ENCODE results near the gene CRIM1.

CRIM1 gene

DNA sequence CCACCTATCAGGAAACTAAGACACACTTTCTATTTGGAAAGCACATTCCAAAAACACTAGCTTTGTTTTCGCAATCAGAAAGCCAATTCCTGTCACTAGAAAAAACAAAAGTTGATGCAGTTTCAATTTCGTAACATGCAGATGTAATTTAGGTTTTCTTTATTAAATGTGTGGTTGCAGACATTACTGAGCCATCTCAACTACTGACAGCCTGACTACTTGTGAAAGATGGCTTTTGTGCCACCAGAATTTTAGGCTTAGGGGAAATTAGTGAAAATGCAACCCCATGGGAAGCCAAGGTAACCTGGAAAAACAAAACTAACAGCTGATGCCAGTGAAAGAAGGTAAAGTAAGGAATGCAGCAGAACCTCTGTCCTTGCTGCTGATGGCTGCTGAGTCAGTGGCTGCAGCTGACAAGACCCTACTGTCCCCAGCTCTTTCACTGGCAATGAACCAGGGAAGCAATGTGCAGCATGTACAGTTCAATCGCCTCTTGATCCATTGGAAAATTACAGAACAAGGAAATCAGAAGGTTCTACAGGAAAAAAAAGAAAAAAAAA lies 207.5 kb downstream of the CRIM1 start:
- no peak overlapping the region for H3K4me3 ChIP-seq (ENCODE audit: low read depth, low read length)
- TF ChIP-seq, protein P1, sequence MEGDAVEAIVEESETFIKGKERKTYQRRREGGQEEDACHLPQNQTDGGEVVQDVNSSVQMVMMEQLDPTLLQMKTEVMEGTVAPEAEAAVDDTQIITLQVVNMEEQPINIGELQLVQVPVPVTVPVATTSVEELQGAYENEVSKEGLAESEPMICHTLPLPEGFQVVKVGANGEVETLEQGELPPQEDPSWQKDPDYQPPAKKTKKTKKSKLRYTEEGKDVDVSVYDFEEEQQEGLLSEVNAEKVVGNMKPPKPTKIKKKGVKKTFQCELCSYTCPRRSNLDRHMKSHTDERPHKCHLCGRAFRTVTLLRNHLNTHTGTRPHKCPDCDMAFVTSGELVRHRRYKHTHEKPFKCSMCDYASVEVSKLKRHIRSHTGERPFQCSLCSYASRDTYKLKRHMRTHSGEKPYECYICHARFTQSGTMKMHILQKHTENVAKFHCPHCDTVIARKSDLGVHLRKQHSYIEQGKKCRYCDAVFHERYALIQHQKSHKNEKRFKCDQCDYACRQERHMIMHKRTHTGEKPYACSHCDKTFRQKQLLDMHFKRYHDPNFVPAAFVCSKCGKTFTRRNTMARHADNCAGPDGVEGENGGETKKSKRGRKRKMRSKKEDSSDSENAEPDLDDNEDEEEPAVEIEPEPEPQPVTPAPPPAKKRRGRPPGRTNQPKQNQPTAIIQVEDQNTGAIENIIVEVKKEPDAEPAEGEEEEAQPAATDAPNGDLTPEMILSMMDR (IDR thresholded peaks at IDR 0.05; ENCODE audit: control insufficient read depth, extremely low read depth, insufficient read depth) = no peak
- no peak for DNase-seq (ENCODE audit: low read depth)

DNA sequence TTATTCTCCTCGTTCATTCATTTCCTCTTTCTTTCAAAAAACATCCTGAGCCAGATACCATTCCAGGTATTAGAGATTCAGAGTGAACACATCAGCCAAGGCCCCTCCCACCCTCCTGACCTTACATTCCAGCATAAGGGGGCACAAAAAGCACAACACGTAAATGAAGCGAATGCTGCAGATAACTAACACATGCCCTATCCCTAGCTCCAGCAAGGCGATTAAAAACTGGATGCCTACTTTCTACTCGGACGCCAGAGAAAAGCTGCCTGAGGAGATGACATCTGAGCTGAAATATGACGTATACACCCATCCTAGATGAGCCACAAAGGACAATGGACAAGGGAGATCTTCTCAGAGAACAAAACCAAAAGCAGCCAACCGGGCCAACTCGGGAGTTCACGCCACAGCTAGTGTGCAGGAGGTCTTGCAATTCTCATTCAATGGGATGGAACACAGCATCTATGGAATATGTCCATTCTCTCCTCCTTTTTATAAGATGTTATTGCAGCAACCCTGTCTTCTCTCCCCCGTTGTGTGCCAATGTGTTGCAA lies 208.9 kb downstream of the CRIM1 start:
- DNase-seq (ENCODE audit: low read depth) = no peak
- H3K4me3 ChIP-seq (ENCODE audit: low read depth, low read length) = no peak overlapping the region
- TF ChIP-seq, protein P1 (IDR thresholded peaks at IDR 0.05; ENCODE audit: control insufficient read depth, extremely low read depth, insufficient read depth) = no peak

- TF ChIP-seq, protein P1 (IDR thresholded peaks at IDR 0.05; ENCODE audit: control insufficient read depth, extremely low read depth, insufficient read depth) = no peak
- no peak for DNase-seq (ENCODE audit: low read depth)
- H3K4me3 ChIP-seq (ENCODE audit: low read depth, low read length) = no peak overlapping the region
Measured at GRCh38 chr2:36565712-36566111, 210.1 kb downstream of the CRIM1 start.

- no peak for DNase-seq (ENCODE audit: low read depth)
- H3K4me3 ChIP-seq (ENCODE audit: low read depth, low read length) = no peak overlapping the region
- TF ChIP-seq, protein P1 (IDR thresholded peaks at IDR 0.05; ENCODE audit: control insufficient read depth, extremely low read depth, insufficient read depth) = no peak
Measured at GRCh38 chr2:36566887-36567286, 211.3 kb downstream of the CRIM1 start.

DNA sequence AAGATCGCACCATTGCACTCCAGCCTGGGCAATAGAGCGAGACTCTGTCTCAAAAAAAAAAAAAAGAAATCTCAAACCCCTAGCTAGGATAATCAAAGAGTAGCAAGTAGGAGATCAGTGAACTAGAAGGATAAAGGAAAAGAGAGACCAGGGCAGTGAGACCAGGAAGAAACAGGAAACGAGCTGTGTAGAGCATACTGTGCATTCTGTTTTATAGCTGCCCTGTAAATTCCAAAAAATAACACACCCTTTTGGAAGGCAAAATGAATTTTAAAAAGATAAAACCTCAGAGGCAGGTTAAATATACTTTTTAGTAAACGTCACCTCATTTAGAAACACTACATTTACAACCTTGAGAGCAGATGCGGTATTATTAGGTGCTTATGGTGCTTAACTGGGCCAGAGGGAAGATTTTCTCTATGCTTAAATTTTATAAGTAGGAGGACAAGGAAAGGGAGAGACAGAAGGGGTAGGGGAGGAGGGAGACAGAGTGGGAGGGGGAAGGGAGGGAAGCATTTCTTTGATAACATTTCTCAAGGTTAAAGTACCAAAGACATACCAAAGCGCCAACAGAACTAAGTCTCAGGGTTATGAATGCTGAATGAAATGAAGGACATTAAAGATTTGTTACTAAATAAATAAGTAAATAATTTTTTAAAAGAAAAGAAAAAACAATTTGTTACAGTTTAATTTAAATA lies 212.3 kb downstream of the CRIM1 start:
- DNase-seq (ENCODE audit: low read depth) = peak; percentile 4
- no peak overlapping the region for H3K4me3 ChIP-seq (ENCODE audit: low read depth, low read length)
- TF ChIP-seq, protein P1 (IDR thresholded peaks at IDR 0.05; ENCODE audit: control insufficient read depth, extremely low read depth, insufficient read depth) = no peak

DNA sequence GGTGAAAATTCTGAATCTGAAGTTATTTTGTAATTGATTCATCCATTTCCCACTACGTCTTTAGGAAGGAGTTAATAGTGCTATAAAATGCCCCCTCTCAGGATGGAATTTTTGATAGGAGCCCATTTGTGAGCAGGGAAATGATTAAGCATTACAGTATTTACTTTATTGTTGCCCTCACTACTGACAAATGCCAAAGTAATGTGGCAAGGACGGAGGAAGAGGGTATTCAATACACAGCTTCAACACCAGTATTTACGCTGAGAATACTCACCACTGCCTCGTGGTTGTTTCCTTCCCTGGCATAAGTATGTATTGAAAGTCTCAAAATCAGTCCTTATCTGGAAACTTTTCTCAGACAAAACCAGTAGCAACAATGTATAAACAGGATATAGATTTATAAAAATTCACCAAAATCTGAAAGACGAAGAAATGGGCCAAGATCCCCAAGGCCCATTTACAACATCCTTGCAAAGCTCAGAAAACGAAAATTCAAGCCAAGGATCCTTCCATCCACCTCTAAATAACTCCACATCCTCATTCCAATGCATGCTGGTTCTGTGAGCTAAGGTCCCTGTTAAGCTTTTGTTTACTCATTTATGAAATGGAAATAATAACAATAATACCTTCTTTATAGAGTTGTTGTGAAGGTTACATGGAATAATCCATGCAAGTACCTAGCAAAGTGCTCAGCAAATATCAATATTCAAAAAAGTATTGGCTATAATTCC lies 213.1 kb downstream of the CRIM1 start:
- H3K4me3 ChIP-seq (ENCODE audit: low read depth, low read length) = no peak overlapping the region
- TF ChIP-seq, protein P1 (IDR thresholded peaks at IDR 0.05; ENCODE audit: control insufficient read depth, extremely low read depth, insufficient read depth) = no peak
- no peak for DNase-seq (ENCODE audit: low read depth)

All from LNCaP clone FGC (cell line).